Mucosa of descending colon (tissue), 3 donors: ENCODE results near the gene C3orf52. TPM values are rescaled to one million over a fixed set of nuclear protein-coding genes. Genes with fewer than 3 reads are reported as not detected.
"Not testable (repeated sequence)": the region's sequence is repeated elsewhere in the genome, so short reads cannot be mapped to it uniquely, and the experiment has no call there.

ENCODE experiments used
- ATAC-seq: fragments of 200-7000 bp; cut with Tn5 transposase; one replicate; pipeline ENCODE4 v1.9.1; 2020; ENCODE audit warnings: mild to moderate bottlenecking, moderate library complexity
- DNase-seq, 3 donors: peaks; one replicate each; pipeline ENCODE4 v3.0.0-alpha.2; 2020
- H3K36me3 ChIP-seq: fragments of 200-600 bp; one replicate; pipeline ENCODE4 v1.8.0; 2021; ENCODE audit warnings: low read depth, mild to moderate bottlenecking
- H3K4me1 ChIP-seq: fragments of 200-600 bp; one replicate; pipeline ENCODE4 v1.8.0; 2021; ENCODE audit warnings: low read depth, mild to moderate bottlenecking
- H3K4me3 ChIP-seq: fragments of 200-600 bp; one replicate; pipeline ENCODE4 v1.8.0; 2021; ENCODE audit warnings: mild to moderate bottlenecking
- H3K9me3 ChIP-seq: fragments of 200-600 bp; one replicate; pipeline ENCODE4 v1.8.0; 2021; ENCODE audit warnings: mild to moderate bottlenecking
- CTCF ChIP-seq: fragments of 200-600 bp; IDR thresholded peaks from one replicate; pipeline ENCODE4 v1.8.0; 2022; ENCODE audit warnings: antibody characterized with exemption, mild to moderate bottlenecking
- intact Hi-C, 2 donors: fragments of 100-400 bp; cut with DNase I in 1 of 2; cut with micrococcal nuclease in 1 of 2; formaldehyde crosslinking; loops; one replicate each; pipeline versions ENCODE4 v1.11.0 to v1.11.1; 2022; cut with DNase I, micrococcal nuclease
- long read RNA-seq, 2 donors: library from polyadenylated mRNA; unstranded; transcript quantifications; one replicate each; pipeline ENCODE4 v2.0.0, GENCODE V29; 2019 to 2021
- total RNA-seq, 3 donors: library from RNA; stranded (reverse); fragmentation: NEBNext Ultra II Directional in 2 of 3; extraction: Animal tissue kit (Norgen Biotek cat#: 25700) in 2 of 3; gene quantifications; one replicate each; pipeline versions ENCODE4 v1.2.1 to v1.2.4, GENCODE V29; 2021 to 2023
- donor health status: DM: no; HTN: no; CAD: no; lungs with moderate emphysema.
- donor health status: DM: no; HTN: no; CAD: no.
- donor health status: DM: no; HTN: yes; CAD: no.

C3orf52 gene
- total RNA-seq, result 10 to 100 TPM; 22.6 to 49.9 (median 36.3) TPM
- long read RNA-seq, donor 1, partial matches to known transcripts, result 1 of 7 reads
- long read RNA-seq, donor 1, other reads (novel, unspliced or antisense), result 4 of 7 reads
- long read RNA-seq, donor 2, transcript C3orf52-201 (6 exons, 2,277 nt), result major isoform, 10 of 16 reads
- long read RNA-seq, donor 2, partial matches to known transcripts, result 0 of 16 reads
- long read RNA-seq, donor 2, other reads (novel, unspliced or antisense), result 3 of 16 reads

GRCh38 chr3:112086076-112086854 lies at the start of gene C3orf52:
Gene C3orf52, plus strand, starts transcription at chr3:112086389. Its CDS starts 19 bp downstream, at chr3:112086408.
- H3K9me3 ChIP-seq, result no peaks in the 10 kb centered on the region
- H3K4me1 ChIP-seq, result peaks cover 34% of the 10 kb centered on the region
- H3K36me3 ChIP-seq, result no peaks in the 10 kb centered on the region
- ATAC-seq (peak; percentile 87), DNase-seq (peak; percentile 91 to 96 (median 92))
- peak within 1 kb of the TSS; percentile 29 for H3K4me3 ChIP-seq
- no peak for TF ChIP-seq CTCF
- intact Hi-C loops, result no loop called here

GRCh38 chr3:112037194-112037593 lies 49.0 kb upstream of the C3orf52 start:
- DNase-seq, ATAC-seq, H3K9me3 ChIP-seq, intact Hi-C loops, H3K36me3 ChIP-seq, H3K4me1 ChIP-seq, H3K4me3 ChIP-seq: not testable (repeated sequence)

GRCh38 chr3:112038863-112039262 lies 47.3 kb upstream of the C3orf52 start:
- DNase-seq (no peak), ATAC-seq (peak; percentile 7)
- Histone ChIP-seq H3K36me3 (no peaks in the 10 kb centered on the region), H3K9me3 (no peaks in the 10 kb centered on the region), H3K4me3 (no peak overlapping the region), H3K4me1 (no peaks in the 10 kb centered on the region)
- no peak for TF ChIP-seq CTCF
- intact Hi-C loops, result no loop called here

GRCh38 chr3:112041321-112041720 lies 44.9 kb upstream of the C3orf52 start:
- DNase-seq, result no peak
- no peak for TF ChIP-seq CTCF
- no peak for ATAC-seq
- Histone ChIP-seq H3K9me3 (no peaks in the 10 kb centered on the region), H3K36me3 (no peaks in the 10 kb centered on the region), H3K4me3 (no peak overlapping the region), H3K4me1 (no peaks in the 10 kb centered on the region)
- intact Hi-C loops, result no loop called here

GRCh38 chr3:112042842-112043280 lies 43.3 kb upstream of the C3orf52 start:
- Histone ChIP-seq H3K4me3 (no peak overlapping the region), H3K4me1 (no peaks in the 10 kb centered on the region), H3K9me3 (no peaks in the 10 kb centered on the region), H3K36me3 (no peaks in the 10 kb centered on the region)
- intact Hi-C loops, result no loop called here
- peak; percentile 90 for ATAC-seq
- peak in 1 of 3 donors; percentile 33 for DNase-seq
- no peak for TF ChIP-seq CTCF

GRCh38 chr3:112043621-112044201 lies 42.5 kb upstream of the C3orf52 start:
- ATAC-seq (peak; percentile 83), DNase-seq (peak in 1 of 3 donors; percentile 38)
- Histone ChIP-seq H3K4me1 (no peaks in the 10 kb centered on the region), H3K36me3 (no peaks in the 10 kb centered on the region), H3K4me3 (no peak overlapping the region), H3K9me3 (no peaks in the 10 kb centered on the region)
- intact Hi-C loops, result no loop called here
- TF ChIP-seq CTCF, result peak; percentile 69
